GM20000 (cell line): Measurements from ENCODE around the gene SERINC1.
"Not testable (repeated sequence)": the region's sequence is repeated elsewhere in the genome, so short reads cannot be mapped to it uniquely, and the experiment has no call there.

Experiments
- DNase-seq: peaks from one replicate; pipeline ENCODE4 v3.0.0; 2012; ENCODE audit warnings: low spot score
- CTCF ChIP-seq: IDR thresholded peaks from 2 replicates; pipeline ENCODE4 v1.5.1; 2012; ENCODE audit warnings: mild to moderate bottlenecking, control low read depth; ENCODE audit errors: extremely low read depth, missing control alignments

SERINC1 gene

GRCh38 chr6:122471107-122472021, at the start of gene SERINC1:
Gene SERINC1 (minus strand): TSS chr6:122471807. CDS start chr6:122471737, 70 bp downstream.
- TF ChIP-seq CTCF: no peak
- DNase-seq: peak; percentile 84

GRCh38 chr6:122511193-122511924, 39.8 kb upstream of the SERINC1 start:
- TF ChIP-seq CTCF: no peak
- no peak for DNase-seq

- DNase-seq: not testable (repeated sequence)
These were observed 33.6 kb upstream of the SERINC1 start for GRCh38 chr6:122505170-122505569.

GRCh38 chr6:122501475-122501874, 29.9 kb upstream of the SERINC1 start:
- no peak for DNase-seq
- no peak for TF ChIP-seq CTCF

- DNase-seq: peak; percentile 6
- TF ChIP-seq CTCF: no peak
These were observed 24.0 kb upstream of the SERINC1 start for GRCh38 chr6:122495612-122496011.

- DNase-seq: no peak
- no peak for TF ChIP-seq CTCF
These were observed 23.2 kb upstream of the SERINC1 start for GRCh38 chr6:122494665-122495272.

GRCh38 chr6:122491919-122492555, 20.4 kb upstream of the SERINC1 start:
- peak; percentile 81 for TF ChIP-seq CTCF
- peak; percentile 69 for DNase-seq
